Ectodermal cell (in vitro differentiated cells): ENCODE data around the gene HPSE. TPM values are rescaled to one million over a fixed set of nuclear protein-coding genes. Genes with fewer than 3 reads are reported as not detected.

Experiments
- H3K27ac ChIP-seq: 2 replicates; pipeline ENCODE4 v1.7.0; 2013; ENCODE audit warnings: mild to moderate bottlenecking, low read depth, low read length; ENCODE audit not compliant: insufficient read depth, poor library complexity, severe bottlenecking
- H3K27me3 ChIP-seq: 2 replicates; pipeline ENCODE4 v1.7.0; 2013; ENCODE audit warnings: mild to moderate bottlenecking, low read length; ENCODE audit not compliant: insufficient read depth, control insufficient read depth, poor library complexity, severe bottlenecking
- H3K36me3 ChIP-seq: one replicate; pipeline ENCODE4 v1.7.0; 2013; ENCODE audit warnings: low read length; ENCODE audit not compliant: control insufficient read depth, insufficient read depth
- H3K4me1 ChIP-seq: one replicate; pipeline ENCODE4 v1.7.0; 2013; ENCODE audit warnings: low read length; ENCODE audit not compliant: control insufficient read depth, insufficient read depth
- H3K4me3 ChIP-seq: 2 replicates; pipeline ENCODE4 v1.7.0; 2013; ENCODE audit warnings: low read depth, low read length, control low read depth; ENCODE audit not compliant: insufficient read depth
- H3K9me3 ChIP-seq: 2 replicates; pipeline ENCODE4 v1.7.0; 2013; ENCODE audit warnings: mild to moderate bottlenecking, low read length, moderate library complexity; ENCODE audit not compliant: control insufficient read depth
- WGBS, 2 experiments: methylation state at CpG; one replicate each; pipeline ENCODE4 v1.1.7; 2013; ENCODE audit warnings: missing lambda C conversion rate in 2 of 2; 5-methylcytosine and 5-hydroxymethylcytosine counted together
- polyA plus RNA-seq, 4 experiments: library from polyadenylated mRNA; stranded (reverse); fragments of 50-300 nt; gene quantifications; one replicate each; pipeline ENCODE4 v1.2.3, GENCODE V29; 2013

The HPSE gene
- polyA plus RNA-seq (2013, experiment 1 of 4), result 0.13 TPM
- polyA plus RNA-seq (2013, experiment 2 of 4), result 0.36 TPM
- polyA plus RNA-seq (2013, experiment 3 of 4), result 0.21 TPM
- polyA plus RNA-seq (2013, experiment 4 of 4), result 0.20 TPM

DNA sequence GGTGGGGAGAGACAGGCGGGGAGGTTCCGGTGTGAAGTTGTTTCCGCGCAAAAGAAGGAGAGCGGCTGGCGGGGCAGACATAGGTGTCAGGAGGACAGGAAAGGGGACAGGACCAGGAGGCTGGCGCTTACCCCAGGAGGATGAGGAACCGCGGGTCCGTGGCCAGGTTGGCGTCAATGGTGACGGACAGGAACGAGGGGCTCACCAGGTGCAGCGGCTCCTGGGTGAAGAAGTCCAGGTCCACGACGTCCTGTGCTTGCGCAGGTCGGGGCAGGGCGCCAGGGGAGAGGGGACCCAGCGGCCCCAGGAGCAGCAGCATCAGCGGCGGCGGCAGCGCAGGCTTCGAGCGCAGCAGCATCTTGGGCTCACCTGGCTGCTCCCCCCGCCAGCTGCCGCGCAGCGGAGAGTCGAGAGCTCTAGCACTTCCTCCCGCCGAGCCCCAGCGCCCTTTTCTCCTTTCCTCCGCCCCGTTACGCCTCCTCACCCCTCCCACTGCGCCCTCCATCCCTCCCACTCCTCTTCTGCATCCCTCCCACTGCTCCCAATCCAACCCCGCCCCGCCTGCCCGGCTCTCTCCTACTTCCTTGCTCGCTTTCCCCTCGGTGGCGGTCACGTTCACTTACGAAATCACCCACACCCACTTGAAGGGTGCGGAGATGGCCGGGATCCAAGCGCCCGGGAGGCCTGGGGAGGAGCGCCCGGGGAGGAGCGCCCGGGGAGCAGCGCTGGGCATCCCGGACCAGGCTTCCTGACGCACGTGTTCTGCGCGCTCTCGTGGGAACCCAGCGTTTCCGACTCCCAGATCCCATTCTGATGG is at the start of gene HPSE:
Gene HPSE (minus strand): TSS at position 424 of the 817 bp plus-strand sequence. CDS start 66 bp downstream, at position 358.
- Histone ChIP-seq H3K27me3 (peaks cover 56% of the 10 kb centered on the region), H3K4me1 (no peaks in the 10 kb centered on the region), H3K4me3 (peak within 1 kb of the TSS; percentile 48), H3K9me3 (no peaks in the 10 kb centered on the region), H3K27ac (no peak within 1 kb of the TSS), H3K36me3 (no peaks in the 10 kb centered on the region)
- 1% methylated on average over 63 of the region's 63 CpGs for WGBS, 2 experiments

DNA sequence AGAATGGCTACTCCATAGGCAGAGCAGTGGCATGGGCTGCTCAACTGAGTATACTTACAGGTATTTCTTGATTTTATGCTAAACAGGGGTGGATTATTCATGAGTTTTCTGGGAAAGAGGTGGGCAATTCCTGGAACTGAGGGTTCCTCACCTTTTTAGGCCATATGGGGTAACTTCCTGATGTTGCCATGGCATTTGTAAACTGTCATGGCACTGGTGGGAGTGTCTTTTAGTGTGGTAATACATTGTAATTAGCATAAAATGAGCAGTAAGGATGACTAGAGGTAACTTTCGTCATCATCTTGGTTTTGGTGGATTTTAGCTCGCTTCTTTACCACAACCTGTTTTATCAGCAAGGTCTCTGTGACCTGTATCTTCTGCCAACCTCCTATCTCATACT is 48.2 kb upstream of the HPSE start:
- no peaks in the 10 kb centered on the region for H3K36me3 ChIP-seq
- 92 to 100% methylated on average over 2 of the region's 2 CpGs for WGBS, 2 experiments
- H3K4me1 ChIP-seq, result no peaks in the 10 kb centered on the region
- no peaks in the 10 kb centered on the region for H3K27me3 ChIP-seq
- peaks cover 5% of the 10 kb centered on the region for H3K9me3 ChIP-seq
- no peak overlapping the region for H3K4me3 ChIP-seq
- H3K27ac ChIP-seq, result no peak overlapping the region

DNA sequence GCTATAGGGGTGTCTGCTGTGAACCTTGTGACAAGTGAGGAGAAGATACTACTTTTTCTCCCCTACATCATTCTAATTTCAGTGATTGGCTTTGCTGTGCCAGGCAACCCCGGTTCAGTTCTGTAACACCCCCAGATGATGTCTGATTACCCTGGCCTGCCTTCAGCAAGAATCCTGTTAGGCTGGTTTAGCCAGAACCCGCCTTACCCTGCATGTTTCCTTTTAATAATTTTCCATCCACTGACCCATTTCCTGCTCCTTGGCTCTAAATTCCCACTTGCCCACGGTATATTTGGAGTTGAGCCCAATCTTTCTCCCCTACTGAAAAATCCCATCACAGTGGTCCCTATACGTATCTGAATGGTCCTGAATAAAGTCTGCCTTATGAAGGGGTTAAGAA is 46.5 kb upstream of the HPSE start:
- Histone ChIP-seq H3K4me3 (no peak overlapping the region), H3K36me3 (no peaks in the 10 kb centered on the region), H3K4me1 (no peaks in the 10 kb centered on the region), H3K9me3 (peaks cover 5% of the 10 kb centered on the region), H3K27ac (no peak overlapping the region), H3K27me3 (no peaks in the 10 kb centered on the region)
- 92 to 93% methylated on average over 4 of the region's 4 CpGs for WGBS, 2 experiments

DNA sequence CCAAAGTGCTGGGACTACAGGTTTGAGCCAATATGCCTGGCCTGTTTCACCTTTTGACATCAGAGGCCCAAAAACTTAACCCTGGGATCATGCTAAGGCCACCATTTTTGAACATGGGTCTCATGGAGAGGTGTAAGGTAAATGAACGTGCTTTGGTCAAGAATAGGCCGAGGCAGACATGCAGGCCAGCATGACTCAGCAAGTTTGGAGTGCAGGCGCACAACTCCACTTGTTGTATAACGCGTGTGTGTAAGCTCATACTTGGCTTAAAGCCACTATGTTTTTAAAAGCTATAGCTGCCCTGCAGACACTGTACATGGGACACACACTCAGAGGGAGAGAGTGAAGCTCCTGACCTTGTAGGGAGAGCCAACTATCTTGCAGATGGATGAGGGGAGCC is 43.8 kb upstream of the HPSE start:
- no peaks in the 10 kb centered on the region for H3K4me1 ChIP-seq
- 92 to 94% methylated on average over 5 of the region's 5 CpGs for WGBS, 2 experiments

DNA sequence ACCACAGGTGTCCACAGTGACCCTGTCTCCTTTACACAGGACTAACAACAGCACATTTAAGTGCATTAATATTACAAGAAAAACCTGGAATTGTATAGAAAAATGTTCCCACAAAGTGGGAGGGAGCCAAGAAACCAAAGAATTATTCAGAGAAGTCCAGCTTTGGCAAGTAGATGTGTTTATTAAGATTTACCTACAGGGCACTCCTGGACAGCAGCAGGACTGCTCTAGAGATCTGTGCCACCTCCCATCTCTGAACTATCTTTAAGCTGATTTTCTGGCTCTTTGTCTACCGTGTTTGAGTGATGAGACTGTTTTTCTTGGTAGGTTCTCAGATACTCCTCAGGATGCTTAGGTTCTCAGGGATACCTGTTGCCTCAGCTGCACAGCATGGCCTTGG is 38.3 kb upstream of the HPSE start:
- Histone ChIP-seq H3K4me3 (no peak overlapping the region), H3K4me1 (no peaks in the 10 kb centered on the region), H3K27ac (no peak overlapping the region), H3K27me3 (no peaks in the 10 kb centered on the region), H3K36me3 (no peaks in the 10 kb centered on the region), H3K9me3 (no peaks in the 10 kb centered on the region)
- 95 to 100% methylated on average over 1 of the region's 1 CpG for WGBS, 2 experiments

More for the DNA sequence above, 43.8 kb upstream of the HPSE start:
- H3K36me3 ChIP-seq, result no peaks in the 10 kb centered on the region
- no peaks in the 10 kb centered on the region for H3K27me3 ChIP-seq
- peaks cover 5% of the 10 kb centered on the region for H3K9me3 ChIP-seq
- H3K4me3 ChIP-seq, result no peak overlapping the region
- H3K27ac ChIP-seq, result no peak overlapping the region

DNA sequence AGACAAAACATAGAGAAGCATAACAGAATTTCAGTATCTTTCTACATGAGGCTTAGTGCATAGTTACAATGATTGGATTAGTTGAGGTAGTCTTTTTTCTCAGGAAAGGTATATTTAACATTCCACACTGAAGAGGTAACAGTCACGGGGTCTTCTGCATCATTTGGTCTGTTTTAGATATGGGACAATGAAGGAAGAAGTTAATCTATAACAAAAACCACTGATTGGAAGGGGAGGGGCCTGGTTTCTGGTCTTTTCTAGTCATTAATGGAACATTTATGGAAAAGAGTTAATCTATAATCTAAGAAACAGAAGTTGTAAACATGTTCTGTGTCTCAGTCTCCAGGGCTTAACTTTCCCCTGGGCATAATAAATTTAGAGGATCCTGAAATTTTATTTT is 37.3 kb upstream of the HPSE start:
- Histone ChIP-seq H3K36me3 (no peaks in the 10 kb centered on the region), H3K9me3 (no peaks in the 10 kb centered on the region), H3K27ac (no peak overlapping the region), H3K27me3 (no peaks in the 10 kb centered on the region), H3K4me1 (no peaks in the 10 kb centered on the region), H3K4me3 (no peak overlapping the region)
- WGBS, 2 experiments, result 86 to 90% methylated on average over 1 of the region's 1 CpG

DNA sequence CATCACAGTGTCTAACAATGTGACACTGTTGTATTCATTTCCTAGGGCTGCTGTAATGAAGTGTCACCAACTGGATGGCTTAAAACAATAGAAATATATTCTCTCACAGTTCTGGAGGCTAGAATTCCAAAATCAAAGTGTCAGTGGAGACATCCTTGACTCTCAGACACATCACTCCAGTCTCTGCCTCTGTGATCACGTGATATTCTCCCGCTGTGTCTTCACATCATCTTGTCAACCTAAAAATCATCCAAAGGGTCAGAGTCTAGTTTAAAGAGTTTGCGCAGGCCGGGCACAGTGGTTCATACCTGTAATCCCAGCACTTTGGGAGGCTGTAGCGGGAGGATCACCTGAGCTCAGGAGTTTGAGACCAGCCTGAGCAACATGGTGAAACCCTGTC is 36.6 kb upstream of the HPSE start:
- 93% methylated on average over 5 of the region's 5 CpGs for whole genome bisulfite sequencing, 2 experiments
- no peak overlapping the region for H3K27ac ChIP-seq
- H3K9me3 ChIP-seq, result no peaks in the 10 kb centered on the region

DNA sequence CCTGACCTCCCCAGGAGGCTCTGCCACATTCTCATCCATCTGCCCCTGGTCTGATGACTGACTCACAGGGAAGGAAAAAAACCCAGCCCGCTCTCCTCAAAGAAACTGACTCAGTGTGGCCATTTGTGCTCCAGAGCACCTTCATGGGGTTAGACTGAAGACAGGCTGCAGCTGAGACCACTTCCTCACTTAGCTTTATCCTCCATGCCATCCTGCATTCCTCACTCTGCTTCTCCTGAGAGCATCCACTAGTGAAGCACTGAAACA is 35.9 kb upstream of the HPSE start:
- Histone ChIP-seq H3K4me3 (no peak overlapping the region), H3K9me3 (no peaks in the 10 kb centered on the region), H3K27ac (no peak overlapping the region), H3K36me3 (no peaks in the 10 kb centered on the region), H3K4me1 (no peaks in the 10 kb centered on the region), H3K27me3 (no peaks in the 10 kb centered on the region)
- 88 to 100% methylated on average over 1 of the region's 1 CpG for WGBS, 2 experiments

More for the DNA sequence above, 36.6 kb upstream of the HPSE start:
- H3K27me3 ChIP-seq, result no peaks in the 10 kb centered on the region
- H3K36me3 ChIP-seq, result no peaks in the 10 kb centered on the region
- no peak overlapping the region for H3K4me3 ChIP-seq
- H3K4me1 ChIP-seq, result no peaks in the 10 kb centered on the region

DNA sequence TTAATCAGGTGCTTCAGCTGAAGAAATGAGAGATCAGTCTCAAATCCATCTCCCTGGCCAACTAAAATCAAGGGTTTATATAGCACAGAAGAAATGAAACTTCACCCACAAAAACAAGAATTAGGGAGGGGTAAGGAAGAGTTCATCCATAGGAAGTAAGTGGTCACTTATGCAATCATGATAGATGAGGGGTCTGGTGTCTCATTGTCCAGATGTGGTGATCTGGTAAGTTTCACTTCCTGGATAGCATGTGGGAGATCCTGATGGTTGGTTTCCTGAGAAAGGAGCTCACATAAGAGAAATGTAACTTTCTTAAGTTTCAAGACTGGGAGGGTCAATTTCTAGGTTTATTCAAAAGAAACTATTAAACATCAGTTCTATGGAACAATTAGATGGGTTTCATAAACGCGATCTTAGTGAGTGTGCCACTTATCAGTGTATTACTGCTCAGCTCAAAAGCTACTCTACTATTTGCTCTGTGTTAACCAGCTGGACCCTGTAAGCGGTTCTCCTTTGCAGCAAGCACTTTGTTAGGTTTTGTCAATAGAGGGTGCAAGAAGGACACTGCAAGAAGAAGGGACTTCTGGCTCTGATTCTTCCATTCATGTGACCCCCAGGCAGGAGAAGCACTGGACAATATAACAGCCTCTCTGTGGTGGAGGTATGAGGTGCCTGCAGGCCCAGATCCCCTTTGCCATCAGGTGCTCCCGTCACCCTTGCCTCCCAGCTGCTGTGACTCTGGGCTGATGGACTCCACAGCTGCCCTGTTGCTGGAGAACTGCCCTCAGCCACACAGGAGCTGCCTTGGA is 35.4 kb upstream of the HPSE start:
- H3K27me3 ChIP-seq, result no peaks in the 10 kb centered on the region
- no peak overlapping the region for H3K27ac ChIP-seq
- no peaks in the 10 kb centered on the region for H3K36me3 ChIP-seq
- H3K4me1 ChIP-seq, result no peaks in the 10 kb centered on the region
- no peaks in the 10 kb centered on the region for H3K9me3 ChIP-seq
- 80 to 83% methylated on average over 4 of the region's 4 CpGs for WGBS, 2 experiments
- no peak overlapping the region for H3K4me3 ChIP-seq

DNA sequence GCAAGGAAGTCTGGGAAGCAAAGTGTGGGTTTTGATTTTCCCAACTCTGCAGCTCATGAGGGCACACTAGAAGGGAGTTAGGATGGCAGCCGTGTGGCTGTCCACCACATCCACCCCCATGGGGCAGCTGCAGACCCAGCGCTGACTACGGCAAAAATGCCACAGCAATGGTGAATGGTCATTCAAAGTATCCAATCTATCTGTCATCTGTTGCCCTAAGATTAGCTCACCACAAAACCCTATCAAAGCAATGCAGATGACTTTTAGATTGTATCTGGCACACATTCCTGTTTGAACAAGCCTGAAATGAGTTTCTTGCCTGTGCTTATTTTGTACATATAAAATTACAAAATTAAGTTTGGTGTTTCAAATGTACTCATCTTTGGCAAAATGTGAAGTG is 29.7 kb upstream of the HPSE start:
- H3K9me3 ChIP-seq, result no peaks in the 10 kb centered on the region
- H3K4me3 ChIP-seq, result no peak overlapping the region
- H3K4me1 ChIP-seq, result no peaks in the 10 kb centered on the region
- 95 to 97% methylated on average over 3 of the region's 3 CpGs for WGBS, 2 experiments
- no peaks in the 10 kb centered on the region for H3K36me3 ChIP-seq
- no peak overlapping the region for H3K27ac ChIP-seq
- no peaks in the 10 kb centered on the region for H3K27me3 ChIP-seq
